Tibial nerve (tissue), 4 donors: ENCODE results near the gene EPX. TPM values are rescaled to one million over a fixed set of nuclear protein-coding genes. Genes with fewer than 3 reads are reported as not detected.

Experiments
- DNase-seq, 2 donors: peaks; one replicate each; pipeline ENCODE4 v3.0.0-alpha.2; 2019; ENCODE audit warnings: low spot score in 2 of 2
- H3K27ac ChIP-seq, 4 donors: fragments of 200-600 bp; sonication (generic) in 3 of 4; one replicate each; pipeline ENCODE4 v1.5.1; 2017 to 2019; ENCODE audit warnings: mild to moderate bottlenecking in 1 of 4
- H3K27me3 ChIP-seq, 2 donors: fragments of 200-600 bp; sonication (generic) in 1 of 2; one replicate each; pipeline versions ENCODE4 v1.5.1 to v1.6.0; 2017 to 2019
- H3K36me3 ChIP-seq, 3 donors: fragments of 200-600 bp; sonication (generic); one replicate each; pipeline ENCODE4 v1.5.1; 2018 to 2019
- H3K4me1 ChIP-seq, 4 donors: fragments of 200-600 bp; sonication (generic) in 3 of 4; one replicate each; pipeline ENCODE4 v1.5.1; 2017 to 2019
- H3K4me3 ChIP-seq, 4 donors: fragments of 200-600 bp; sonication (generic) in 3 of 4; one replicate each; pipeline ENCODE4 v1.5.1; 2017 to 2019; ENCODE audit warnings: mild to moderate bottlenecking in 1 of 4, moderate library complexity in 1 of 4
- H3K9me3 ChIP-seq, 4 donors: fragments of 200-600 bp; sonication (generic) in 3 of 4; one replicate each; pipeline ENCODE4 v1.5.1; 2017 to 2019
- EP300 ChIP-seq, 2 donors: sonication (generic); formaldehyde crosslinking; IDR thresholded peaks; one replicate each; pipeline ENCODE4 v1.6.1; 2017; ENCODE audit warnings: antibody characterized with exemption in 2 of 2, mild to moderate bottlenecking in 1 of 2
- POLR2A ChIP-seq, 2 donors: fragments of 450-650 bp; IDR thresholded peaks; one replicate each; pipeline ENCODE4 v1.6.1; 2017; ENCODE audit warnings: antibody characterized with exemption in 2 of 2, mild to moderate bottlenecking in 2 of 2, moderate library complexity in 2 of 2
- WGBS, 2 donors: methylation state at CpG; one replicate each; pipeline ENCODE4 v1.1.5; 2018; 5-methylcytosine and 5-hydroxymethylcytosine counted together
- total RNA-seq, 4 donors: library from RNA; depleted of rRNA; stranded (reverse); fragments of >200 nt; gene quantifications; one replicate each; pipeline ENCODE4 v1.1.0, GENCODE V29; 2016
- TF ChIP-seq, protein P1 (sequence below), 5 experiments: fragments of 200-600 bp in 3 of 5; fragments of 450-650 bp in 2 of 5; sonication (generic) in 3 of 5; IDR thresholded peaks; one replicate each; pipeline ENCODE4 v1.5.1; 2016 to 2019; ENCODE audit warnings: antibody characterized with exemption in 5 of 5, mild to moderate bottlenecking in 3 of 5, moderate library complexity in 2 of 5

The EPX gene
- total RNA-seq, 4 donors from 2014 or later, result not detected

DNA sequence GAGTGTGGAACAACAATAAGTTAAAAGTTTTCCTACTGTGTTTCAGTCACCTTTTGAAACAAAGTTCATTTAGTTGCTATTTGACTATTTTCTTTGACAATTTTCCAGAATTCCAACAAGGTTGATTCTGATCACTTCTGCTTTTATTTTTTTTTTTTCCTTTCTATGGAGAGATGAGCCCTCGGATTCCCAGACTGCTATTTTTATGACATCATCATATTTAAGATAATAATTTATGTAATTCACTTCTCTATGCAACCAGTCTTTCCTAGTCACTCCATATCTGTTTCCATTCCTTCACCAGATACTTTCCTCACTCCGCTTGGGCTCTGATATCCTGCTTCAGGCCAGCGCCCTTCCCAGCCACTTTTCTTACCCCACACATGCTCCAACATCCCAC lies 17.7 kb upstream of the EPX start:
- H3K36me3 ChIP-seq, result no peaks in the 10 kb centered on the region
- no peaks in the 10 kb centered on the region for H3K9me3 ChIP-seq
- H3K4me3 ChIP-seq, result no peak overlapping the region
- no peaks in the 10 kb centered on the region for H3K4me1 ChIP-seq
- H3K27ac ChIP-seq, result no peak overlapping the region
- H3K27me3 ChIP-seq, result no peaks in the 10 kb centered on the region
- TF ChIP-seq, protein P1, sequence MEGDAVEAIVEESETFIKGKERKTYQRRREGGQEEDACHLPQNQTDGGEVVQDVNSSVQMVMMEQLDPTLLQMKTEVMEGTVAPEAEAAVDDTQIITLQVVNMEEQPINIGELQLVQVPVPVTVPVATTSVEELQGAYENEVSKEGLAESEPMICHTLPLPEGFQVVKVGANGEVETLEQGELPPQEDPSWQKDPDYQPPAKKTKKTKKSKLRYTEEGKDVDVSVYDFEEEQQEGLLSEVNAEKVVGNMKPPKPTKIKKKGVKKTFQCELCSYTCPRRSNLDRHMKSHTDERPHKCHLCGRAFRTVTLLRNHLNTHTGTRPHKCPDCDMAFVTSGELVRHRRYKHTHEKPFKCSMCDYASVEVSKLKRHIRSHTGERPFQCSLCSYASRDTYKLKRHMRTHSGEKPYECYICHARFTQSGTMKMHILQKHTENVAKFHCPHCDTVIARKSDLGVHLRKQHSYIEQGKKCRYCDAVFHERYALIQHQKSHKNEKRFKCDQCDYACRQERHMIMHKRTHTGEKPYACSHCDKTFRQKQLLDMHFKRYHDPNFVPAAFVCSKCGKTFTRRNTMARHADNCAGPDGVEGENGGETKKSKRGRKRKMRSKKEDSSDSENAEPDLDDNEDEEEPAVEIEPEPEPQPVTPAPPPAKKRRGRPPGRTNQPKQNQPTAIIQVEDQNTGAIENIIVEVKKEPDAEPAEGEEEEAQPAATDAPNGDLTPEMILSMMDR (IDR thresholded peaks at IDR 0.05), result no peak
- TF ChIP-seq POLR2A (IDR thresholded peaks at IDR 0.05) (no peak), EP300 (IDR thresholded peaks at IDR 0.05) (no peak)
- WGBS, 2 donors, result 46 to 48% methylated on average over 3 of the region's 3 CpGs
- DNase-seq, result no peak

DNA sequence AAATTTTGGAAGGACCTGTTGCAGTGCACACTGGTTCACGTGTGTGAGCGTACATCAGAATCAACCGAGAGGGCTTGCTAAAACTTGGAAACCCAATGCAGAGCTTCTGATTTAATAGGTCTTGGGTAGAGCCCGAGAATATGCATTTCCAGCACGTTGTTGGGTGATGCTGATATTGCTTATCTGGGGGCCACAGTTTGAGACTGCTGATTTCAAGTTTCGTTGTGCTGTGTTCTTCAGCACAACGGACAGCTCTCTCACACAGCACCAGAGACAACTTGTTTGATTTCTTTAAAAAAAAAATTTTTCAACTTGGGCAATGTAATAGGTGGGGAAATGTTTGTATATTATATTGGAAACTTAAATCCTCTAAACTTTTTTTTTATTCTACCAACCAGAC lies 16.3 kb upstream of the EPX start:
- Histone ChIP-seq H3K27me3 (no peaks in the 10 kb centered on the region), H3K9me3 (no peaks in the 10 kb centered on the region), H3K36me3 (no peaks in the 10 kb centered on the region), H3K27ac (no peak overlapping the region), H3K4me1 (no peaks in the 10 kb centered on the region), H3K4me3 (no peak overlapping the region)
- DNase-seq, result no peak
- 39 to 43% methylated on average over 7 of the region's 7 CpGs for WGBS, 2 donors
- TF ChIP-seq POLR2A (IDR thresholded peaks at IDR 0.05) (no peak), EP300 (IDR thresholded peaks at IDR 0.05) (no peak)
- TF ChIP-seq, protein P1 (IDR thresholded peaks at IDR 0.05), result no peak

DNA sequence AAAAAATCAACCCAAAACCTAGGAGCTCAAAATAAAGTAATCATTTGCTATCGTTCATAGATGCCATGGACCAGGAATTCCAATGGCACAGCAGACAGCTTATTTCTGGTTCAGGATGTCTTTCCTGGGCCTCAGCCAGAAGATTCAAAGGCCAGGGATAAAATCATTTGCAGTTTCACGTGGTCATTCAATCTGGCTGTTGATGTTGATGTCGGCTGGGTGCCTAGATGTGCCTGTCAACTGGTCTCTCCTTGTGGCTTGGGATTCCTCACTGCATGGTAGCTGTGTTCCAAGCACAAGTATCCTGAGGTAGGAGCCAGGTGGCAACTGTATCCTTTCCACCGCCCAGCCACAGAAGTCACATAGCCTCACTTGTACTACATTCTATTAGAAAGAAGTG lies 10.7 kb upstream of the EPX start:
- TF ChIP-seq EP300 (IDR thresholded peaks at IDR 0.05), result no peak
- TF ChIP-seq POLR2A (IDR thresholded peaks at IDR 0.05), result no peak
- TF ChIP-seq, protein P1 (IDR thresholded peaks at IDR 0.05), result no peak
- no peak for DNase-seq
- Histone ChIP-seq H3K4me3 (no peak overlapping the region), H3K27ac (no peak overlapping the region), H3K36me3 (no peaks in the 10 kb centered on the region), H3K9me3 (no peaks in the 10 kb centered on the region), H3K27me3 (no peaks in the 10 kb centered on the region), H3K4me1 (no peaks in the 10 kb centered on the region)
- 67 to 71% methylated on average over 4 of the region's 4 CpGs for WGBS, 2 donors

DNA sequence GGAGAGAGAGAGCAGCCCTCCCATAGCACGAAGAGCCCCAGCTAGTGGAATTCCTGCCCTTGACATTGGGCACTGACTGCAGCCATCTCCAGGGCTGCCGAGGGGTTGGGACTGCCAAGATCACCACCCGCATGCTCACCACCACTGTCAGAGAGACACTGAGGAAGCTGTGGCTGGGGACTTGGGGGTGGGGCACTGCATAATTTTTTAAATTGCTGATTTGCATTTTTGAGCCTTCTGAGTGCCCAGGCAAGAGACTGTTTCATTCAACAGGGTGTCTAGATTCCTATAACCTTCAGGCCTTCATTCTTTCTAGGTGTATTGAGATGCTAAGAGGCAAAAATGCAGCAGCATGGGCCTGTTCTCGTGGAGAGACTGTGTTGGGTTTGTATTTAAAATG lies 9.0 kb upstream of the EPX start:
- no peaks in the 10 kb centered on the region for H3K9me3 ChIP-seq

DNA sequence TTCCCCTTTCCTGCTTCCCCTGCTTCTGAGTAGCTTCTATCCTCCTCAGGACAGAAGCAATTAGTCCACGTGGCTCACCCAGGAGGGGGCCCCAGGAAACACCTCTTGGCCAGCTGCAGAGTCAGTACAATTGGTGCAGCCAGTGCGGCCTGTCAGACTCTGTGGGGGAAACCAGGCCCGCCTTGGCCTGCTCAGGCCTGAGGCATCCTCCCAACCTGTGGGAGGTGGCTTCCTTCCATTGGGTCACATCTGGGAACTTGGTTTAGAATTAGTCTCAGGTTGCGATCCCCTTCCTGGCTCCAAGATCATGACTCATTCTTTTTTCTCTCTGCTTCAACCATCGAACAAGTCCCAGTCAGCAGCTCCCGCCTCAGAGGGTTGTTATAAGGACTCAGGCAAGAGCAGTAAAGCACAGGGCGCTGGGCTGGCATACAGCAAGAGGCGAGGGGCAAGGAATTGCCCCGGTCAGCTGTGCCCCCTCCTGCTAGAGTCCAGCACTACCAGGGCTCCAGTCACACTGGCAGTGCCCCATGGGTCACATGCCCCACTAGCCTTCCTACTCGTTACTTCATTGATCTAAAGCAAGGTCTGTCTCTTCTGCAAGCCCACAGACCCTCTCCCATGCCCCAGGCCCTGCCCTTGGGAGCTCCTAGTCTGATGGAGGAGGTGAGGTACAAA lies 8.1 kb upstream of the EPX start:
- TF ChIP-seq EP300 (IDR thresholded peaks at IDR 0.05), result no peak
- no peak for TF ChIP-seq POLR2A (IDR thresholded peaks at IDR 0.05)
- TF ChIP-seq, protein P1 (IDR thresholded peaks at IDR 0.05), result no peak
- no peaks in the 10 kb centered on the region for H3K36me3 ChIP-seq
- no peak for DNase-seq
- no peaks in the 10 kb centered on the region for H3K27me3 ChIP-seq
- H3K4me1 ChIP-seq, result no peaks in the 10 kb centered on the region
- no peaks in the 10 kb centered on the region for H3K9me3 ChIP-seq
- no peak overlapping the region for H3K4me3 ChIP-seq
- WGBS, 2 donors, result 51 to 56% methylated on average over 9 to 10 of the region's 10 CpGs
- H3K27ac ChIP-seq, result no peak overlapping the region

More for the DNA sequence above, 9.0 kb upstream of the EPX start:
- DNase-seq, result no peak
- Histone ChIP-seq H3K27me3 (no peaks in the 10 kb centered on the region), H3K4me3 (no peak overlapping the region), H3K36me3 (no peaks in the 10 kb centered on the region), H3K27ac (no peak overlapping the region), H3K4me1 (no peaks in the 10 kb centered on the region)
- 74 to 92% methylated on average over 2 to 4 of the region's 4 CpGs for WGBS, 2 donors
- TF ChIP-seq POLR2A (IDR thresholded peaks at IDR 0.05) (no peak), EP300 (IDR thresholded peaks at IDR 0.05) (no peak)
- TF ChIP-seq, protein P1 (IDR thresholded peaks at IDR 0.05), result no peak
